AG20443 (cell line): ENCODE results near the gene CT45A7.
"Not testable (repeated sequence)": the region's sequence is repeated elsewhere in the genome, so short reads cannot be mapped to it uniquely, and the experiment has no call there.

Experiments used
- DNase-seq: peaks from one replicate; pipeline ENCODE4 v3.0.0; 2012; ENCODE audit warnings: low spot score, mixed read lengths

Gene CT45A7

DNA sequence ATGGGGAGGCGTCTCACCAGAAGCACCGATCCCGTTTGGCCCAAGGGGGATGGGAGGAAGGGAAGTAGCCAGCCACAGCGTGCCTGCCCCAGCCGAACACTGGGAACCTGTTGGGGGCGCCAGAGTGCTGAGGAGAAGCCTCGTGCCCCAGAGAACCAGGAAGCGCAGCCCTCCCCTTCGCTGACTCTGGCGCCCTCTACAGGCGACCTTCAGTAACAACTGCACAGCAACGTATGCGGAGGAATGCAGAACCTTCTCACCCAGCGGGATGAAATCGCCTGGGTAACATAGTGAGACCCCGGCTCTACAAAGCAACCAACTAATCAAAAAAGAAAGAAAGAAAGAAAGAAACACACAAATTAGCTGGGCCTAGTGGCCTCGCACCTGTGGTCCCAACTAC lies at the start of gene CT45A7:
Gene CT45A7 (minus strand): TSS at position 101 of the 400 bp plus-strand sequence. CDS start 3,747 bp downstream, outside the sequence.
- not testable (repeated sequence) for DNase-seq

- DNase-seq = not testable (repeated sequence)
These were observed 45.7 kb upstream of the CT45A7 start for GRCh38 chrX:135882741-135883140.

GRCh38 chrX:135871712-135872111 lies 34.6 kb upstream of the CT45A7 start, which contains the start of gene CT45A9:
CT45A9 (minus strand) TSS chrX:135871812; CDS start chrX:135868061, 3,751 bp downstream.
- DNase-seq = not testable (repeated sequence)

GRCh38 chrX:135854438-135854837 lies 17.4 kb upstream of the CT45A7 start, which contains the start of gene CT45A8:
CT45A8 (minus strand) TSS chrX:135854538; CDS start chrX:135850783, 3,755 bp downstream.
- not testable (repeated sequence) for DNase-seq

DNA sequence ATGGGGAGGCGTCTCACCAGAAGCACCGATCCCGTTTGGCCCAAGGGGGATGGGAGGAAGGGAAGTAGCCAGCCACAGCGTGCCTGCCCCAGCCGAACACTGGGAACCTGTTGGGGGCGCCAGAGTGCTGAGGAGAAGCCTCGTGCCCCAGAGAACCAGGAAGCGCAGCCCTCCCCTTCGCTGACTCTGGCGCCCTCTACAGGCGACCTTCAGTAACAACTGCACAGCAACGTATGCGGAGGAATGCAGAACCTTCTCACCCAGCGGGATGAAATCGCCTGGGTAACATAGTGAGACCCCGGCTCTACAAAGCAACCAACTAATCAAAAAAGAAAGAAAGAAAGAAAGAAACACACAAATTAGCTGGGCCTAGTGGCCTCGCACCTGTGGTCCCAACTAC lies 17.2 kb downstream of the CT45A7 start, which contains the start of gene CT45A2:
Gene CT45A2 (minus strand): TSS at position 101 of the 400 bp plus-strand sequence. CDS start 3,747 bp downstream, outside the sequence.
- DNase-seq = not testable (repeated sequence)

DNA sequence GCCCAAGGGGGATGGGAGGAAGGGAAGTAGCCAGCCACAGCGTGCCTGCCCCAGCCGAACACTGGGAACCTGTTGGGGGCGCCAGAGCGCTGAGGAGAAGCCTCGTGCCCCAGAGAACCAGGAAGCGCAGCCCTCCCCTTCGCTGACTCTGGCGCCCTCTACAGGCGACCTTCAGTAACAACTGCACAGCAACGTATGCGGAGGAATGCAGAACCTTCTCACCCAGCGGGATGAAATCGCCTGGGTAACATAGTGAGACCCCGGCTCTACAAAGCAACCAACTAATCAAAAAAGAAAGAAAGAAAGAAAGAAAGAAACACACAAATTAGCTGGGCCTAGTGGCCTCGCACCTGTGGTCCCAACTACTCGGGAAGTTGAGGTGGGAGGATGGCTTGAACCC lies 34.4 kb downstream of the CT45A7 start, which contains the start of gene CT45A6:
Gene CT45A6 (minus strand): TSS at position 101 of the 400 bp plus-strand sequence. CDS start 3,794 bp downstream, outside the sequence.
- DNase-seq = not testable (repeated sequence)

DNA sequence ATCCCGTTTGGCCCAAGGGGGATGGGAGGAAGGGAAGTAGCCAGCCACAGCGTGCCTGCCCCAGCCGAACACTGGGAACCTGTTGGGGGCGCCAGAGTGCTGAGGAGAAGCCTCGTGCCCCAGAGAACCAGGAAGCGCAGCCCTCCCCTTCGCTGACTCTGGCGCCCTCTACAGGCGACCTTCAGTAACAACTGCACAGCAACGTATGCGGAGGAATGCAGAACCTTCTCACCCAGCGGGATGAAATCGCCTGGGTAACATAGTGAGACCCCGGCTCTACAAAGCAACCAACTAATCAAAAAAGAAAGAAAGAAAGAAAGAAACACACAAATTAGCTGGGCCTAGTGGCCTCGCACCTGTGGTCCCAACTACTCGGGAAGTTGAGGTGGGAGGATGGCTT lies 51.7 kb downstream of the CT45A7 start, which contains the start of gene CT45A5:
Gene CT45A5 (minus strand): TSS at position 101 of the 400 bp plus-strand sequence. CDS start 3,774 bp downstream, outside the sequence.
- not testable (repeated sequence) for DNase-seq
